HG03135 (cell line): ENCODE measurements around the gene JPH3.
"Not testable (repeated sequence)": the region's sequence is repeated elsewhere in the genome, so short reads cannot be mapped to it uniquely, and the experiment has no call there.

Source experiments
- ATAC-seq: cut with Tn5 transposase; IDR thresholded peaks from one replicate; pipeline ENCODE4 v1.9.1; 2021; ENCODE audit warnings: mild to moderate bottlenecking, moderate library complexity; ENCODE audit not compliant: unreplicated experiment

The JPH3 gene

DNA sequence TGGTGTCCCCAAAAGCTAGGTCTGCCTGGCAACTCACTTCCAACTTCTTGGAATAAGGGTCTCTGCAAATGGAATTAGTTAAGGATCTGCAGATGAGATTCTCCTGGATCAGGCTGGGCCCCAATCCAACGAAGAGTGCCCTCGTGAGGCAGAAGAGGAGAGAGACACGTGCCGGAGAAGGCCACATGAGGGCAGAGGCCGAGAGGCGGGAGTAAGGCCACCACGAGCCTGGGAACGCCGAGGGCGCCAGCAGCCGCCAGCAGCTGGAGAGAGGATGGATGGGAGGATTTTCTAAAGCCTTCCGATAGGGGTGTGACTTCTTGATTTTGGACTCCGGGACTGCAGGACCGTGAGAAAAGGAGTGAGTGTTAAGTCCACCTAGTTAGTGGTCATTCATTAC is 76.3 kb downstream of the JPH3 start:
- no peak for ATAC-seq

DNA sequence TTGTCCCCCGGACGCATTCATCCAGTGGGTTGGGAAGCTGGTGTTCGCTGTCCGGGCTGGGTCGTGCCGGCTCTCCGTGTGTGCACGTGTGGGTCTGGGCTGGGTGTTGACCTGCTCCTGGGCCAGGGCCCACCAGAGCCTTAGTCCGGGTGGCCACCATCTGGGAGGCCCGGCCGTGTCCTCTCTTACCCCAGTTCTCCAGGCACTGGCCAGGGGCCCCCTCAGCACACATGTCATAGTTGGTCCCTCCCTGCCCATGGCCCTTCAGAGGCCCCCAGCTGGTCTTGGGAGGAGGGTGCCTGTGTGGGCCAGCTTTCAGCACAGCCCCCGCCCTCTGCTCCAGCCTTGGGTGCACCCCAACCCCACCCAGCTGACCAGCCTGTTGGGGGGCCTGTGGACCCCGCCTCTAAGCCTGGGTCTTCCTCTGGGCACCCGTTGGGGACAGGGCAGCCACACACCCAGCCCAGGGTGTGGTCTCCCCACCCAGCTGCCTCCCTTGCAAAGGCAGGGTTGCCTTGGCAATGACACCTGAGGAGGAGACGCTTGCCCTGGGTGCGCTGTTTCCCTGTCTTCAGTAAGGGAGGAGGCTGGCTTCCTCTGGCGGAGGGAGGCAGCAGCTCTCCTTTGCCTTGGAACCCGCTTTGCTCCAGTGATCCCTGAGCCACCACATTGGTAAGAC is 77.4 kb downstream of the JPH3 start:
- ATAC-seq = no peak

DNA sequence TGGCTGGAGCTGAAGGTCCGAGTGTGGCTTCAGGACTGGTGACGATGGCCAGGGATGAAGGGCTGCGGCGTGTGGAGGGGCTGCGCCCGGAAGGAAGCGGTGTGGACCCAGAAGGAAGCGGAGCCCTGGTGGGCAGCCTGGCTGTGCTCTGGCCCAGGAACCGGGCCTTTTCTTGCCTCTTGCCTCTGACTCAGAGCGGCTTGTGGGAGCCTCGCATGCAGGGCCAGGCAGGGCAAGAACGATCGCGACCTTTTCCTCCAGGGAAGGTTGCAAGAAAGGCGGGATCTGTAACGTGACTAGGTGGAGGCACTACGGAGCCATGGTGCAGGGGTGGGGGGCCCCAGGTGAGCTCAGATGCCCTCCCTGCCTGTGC is 78.0 kb downstream of the JPH3 start:
- ATAC-seq = no peak

DNA sequence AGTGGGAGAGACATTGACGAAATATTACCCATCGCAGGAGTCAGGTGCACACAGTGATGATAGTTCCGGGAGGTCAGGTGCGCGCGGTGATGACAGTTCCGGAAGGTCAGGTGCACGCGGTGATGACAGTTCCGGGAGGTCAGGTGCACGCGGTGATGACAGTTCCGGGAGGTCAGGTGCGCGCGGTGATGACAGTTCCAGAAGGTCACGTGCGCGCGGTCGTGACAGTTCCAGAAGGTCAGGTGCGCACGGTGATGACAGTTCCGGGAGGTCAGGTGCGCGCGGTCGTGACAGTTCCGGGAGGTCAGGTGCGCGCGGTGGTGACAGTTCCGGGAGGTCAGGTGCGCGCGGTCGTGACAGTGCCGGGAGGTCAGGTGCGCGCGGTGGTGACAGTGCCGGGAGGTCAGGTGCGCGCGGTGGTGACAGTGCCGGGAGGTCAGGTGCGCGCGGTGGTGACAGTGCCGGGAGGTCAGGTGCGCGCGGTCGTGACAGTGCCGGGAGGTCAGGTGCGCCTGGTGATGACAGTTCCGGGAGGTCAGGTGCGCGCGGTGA is 78.8 kb downstream of the JPH3 start:
- ATAC-seq = not testable (repeated sequence)

DNA sequence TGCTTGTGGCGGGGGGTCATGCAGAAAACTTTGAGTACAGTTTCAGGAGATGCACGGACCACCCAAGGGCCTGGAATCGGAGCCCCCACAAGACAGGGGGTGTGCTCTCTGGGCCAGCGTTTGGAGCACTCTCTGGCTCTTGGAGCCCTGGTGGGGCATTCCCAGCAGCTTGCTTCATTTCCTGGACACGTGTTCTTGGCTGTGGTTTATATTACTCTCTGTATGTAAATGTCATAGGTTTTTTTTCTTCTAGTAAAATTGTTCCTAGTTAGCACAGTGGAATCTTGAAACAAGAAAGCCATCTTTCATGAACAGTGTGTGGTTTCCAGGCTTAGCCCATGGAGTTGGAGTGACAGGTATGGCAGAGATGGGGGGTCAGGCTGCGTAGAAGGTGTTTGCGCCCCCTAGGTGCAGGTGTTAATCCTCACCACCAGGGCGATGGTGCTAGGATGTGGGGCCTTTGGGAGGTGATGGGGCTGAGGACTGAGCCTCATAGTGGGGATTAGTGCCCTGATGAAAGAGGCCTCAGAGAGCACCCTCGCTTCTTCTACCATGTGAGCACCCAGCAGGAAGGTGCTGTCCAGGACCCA is 79.8 kb downstream of the JPH3 start:
- ATAC-seq = no peak

DNA sequence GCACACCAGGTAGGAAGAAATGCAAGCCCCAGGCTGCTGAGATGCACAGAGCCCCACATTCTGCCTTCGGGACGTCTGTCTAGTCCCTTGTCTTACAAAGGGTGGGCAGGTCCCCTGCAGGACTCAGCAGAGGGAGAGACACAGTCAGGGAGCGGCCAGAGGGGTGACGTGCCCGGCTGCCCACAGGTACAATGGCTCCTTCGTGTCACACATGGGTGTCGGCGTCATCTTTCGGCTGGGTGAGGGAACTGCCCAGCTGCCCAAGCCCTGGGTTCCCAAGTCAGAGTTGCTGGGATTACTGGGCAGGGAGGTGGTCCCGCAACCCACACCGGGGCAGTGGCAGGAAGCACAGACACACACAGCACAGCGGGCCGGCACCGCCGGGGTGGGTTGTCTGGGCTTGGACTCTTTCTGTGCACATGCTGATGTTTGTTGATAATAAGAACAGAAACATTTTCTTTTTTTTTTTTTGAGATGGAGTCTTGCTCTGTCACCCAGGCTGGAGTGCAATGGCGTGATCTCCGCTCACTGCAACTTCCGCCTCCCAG is 80.6 kb downstream of the JPH3 start:
- no peak for ATAC-seq

DNA sequence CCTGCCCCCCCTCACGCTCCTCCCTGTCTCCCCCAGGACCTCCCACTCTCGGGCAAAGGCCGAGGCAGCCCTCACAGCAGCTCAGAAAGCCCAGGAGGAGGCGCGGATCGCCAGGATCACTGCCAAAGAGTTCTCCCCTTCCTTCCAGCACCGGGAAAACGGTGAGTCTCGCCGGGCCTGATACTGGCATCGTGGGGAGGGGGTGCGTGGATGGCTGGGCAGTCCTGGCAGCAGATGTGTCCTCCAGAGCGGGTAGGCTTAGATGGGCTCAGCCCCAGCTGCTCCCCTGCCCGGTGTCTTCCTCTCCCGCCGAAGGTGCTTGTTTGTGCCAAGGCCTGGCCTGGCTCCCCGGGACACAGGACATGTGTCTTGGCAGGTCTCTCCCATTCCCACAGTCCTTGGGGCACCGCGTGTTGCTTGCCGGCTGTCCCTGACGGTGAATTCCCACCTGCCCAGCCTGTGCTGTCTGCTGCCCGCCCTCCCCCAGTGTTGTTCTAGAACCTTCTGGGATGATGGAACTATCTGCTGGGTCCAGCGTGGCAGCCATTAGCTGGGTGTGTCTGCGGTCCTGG is 81.9 kb downstream of the JPH3 start:
- ATAC-seq = no peak

DNA sequence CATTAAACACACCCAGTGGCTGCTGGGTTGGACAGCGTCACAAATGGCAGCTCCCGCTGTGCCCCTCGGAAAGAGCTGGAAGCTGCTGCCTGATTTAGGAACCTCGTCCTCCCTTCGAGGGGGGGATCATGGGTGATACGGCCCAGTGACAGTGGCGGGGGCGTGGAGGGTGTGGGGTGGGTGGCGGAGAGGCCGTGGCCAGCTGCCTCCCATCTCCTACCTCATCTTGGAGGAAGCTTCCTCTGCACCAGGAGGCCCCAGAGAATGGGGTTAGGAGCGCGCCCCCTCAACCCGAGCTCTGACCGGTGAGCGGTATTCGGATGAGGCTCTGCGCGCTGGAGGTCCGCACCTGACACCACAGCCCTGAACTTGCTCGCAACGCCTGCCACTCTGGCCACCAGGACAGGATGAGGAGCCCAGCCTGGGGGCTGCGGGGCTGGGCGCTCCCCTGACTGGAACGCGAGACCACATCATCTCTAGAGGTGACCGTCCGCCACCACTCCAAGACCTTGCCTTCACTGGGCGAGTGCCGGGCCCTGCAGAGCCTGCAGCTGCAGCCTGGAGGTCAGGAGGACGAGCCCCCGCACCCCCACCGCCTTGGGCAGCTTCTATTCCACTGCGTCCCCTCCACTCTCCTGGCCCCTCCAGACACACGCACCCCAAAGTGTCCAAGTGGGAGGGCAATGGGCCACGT is 82.5 kb downstream of the JPH3 start:
- no peak for ATAC-seq

DNA sequence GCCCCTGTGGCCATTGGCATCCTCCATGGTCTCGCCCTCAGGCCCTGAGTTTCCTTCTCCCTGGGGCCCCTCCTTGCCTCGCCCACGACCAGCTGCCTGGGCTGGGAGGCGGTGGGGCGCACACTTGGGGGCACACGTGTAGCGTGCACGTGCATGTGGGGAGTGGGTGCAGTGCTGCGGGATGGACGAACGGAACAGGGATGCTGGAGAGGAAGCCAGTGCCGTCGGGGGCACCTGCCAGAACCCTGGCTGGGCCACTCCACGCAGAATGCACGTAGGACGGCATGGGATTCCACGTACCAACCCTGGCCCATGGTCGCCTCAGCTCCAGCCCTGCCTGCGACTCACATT is 83.1 kb downstream of the JPH3 start:
- no peak for ATAC-seq

DNA sequence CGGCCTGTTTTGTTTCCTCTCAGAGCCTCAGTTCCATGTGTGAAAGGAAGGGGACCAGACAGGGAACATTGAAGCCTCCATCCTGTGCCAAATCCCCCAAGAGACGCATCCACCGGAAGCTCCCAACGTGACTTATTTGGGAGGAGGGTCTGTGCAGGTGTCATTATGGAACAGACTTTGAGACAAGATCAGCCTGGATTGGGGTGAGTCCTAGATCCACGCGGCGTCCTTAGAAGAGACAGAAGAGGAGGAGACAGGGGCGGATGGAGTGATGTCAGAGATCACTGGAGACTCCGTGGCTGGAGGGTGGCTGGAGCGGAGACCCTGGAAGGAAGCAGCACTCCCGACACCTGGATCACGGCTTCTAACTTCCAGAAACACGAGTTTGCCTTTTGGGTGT is 83.5 kb downstream of the JPH3 start:
- ATAC-seq = no peak

DNA sequence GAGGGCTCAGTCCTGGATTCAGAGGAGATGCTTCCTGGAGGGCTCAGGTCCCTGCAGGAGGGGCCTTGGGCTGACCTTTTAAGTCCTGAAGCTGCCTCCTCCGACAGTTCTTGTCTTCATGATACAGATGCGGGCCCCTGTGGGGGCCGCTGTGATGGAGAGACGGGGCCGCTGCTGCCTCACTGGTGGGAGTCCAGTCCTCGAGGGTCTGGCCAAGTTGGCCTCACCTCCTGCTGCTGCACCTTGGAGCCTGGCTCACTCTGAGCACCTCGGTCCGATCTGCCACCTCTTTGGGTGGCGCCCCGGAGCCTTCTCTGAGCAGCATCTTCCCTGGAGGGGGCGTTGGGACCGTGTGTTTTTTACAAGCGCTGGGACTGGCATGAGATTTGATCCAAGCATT is 84.4 kb downstream of the JPH3 start:
- ATAC-seq = no peak

DNA sequence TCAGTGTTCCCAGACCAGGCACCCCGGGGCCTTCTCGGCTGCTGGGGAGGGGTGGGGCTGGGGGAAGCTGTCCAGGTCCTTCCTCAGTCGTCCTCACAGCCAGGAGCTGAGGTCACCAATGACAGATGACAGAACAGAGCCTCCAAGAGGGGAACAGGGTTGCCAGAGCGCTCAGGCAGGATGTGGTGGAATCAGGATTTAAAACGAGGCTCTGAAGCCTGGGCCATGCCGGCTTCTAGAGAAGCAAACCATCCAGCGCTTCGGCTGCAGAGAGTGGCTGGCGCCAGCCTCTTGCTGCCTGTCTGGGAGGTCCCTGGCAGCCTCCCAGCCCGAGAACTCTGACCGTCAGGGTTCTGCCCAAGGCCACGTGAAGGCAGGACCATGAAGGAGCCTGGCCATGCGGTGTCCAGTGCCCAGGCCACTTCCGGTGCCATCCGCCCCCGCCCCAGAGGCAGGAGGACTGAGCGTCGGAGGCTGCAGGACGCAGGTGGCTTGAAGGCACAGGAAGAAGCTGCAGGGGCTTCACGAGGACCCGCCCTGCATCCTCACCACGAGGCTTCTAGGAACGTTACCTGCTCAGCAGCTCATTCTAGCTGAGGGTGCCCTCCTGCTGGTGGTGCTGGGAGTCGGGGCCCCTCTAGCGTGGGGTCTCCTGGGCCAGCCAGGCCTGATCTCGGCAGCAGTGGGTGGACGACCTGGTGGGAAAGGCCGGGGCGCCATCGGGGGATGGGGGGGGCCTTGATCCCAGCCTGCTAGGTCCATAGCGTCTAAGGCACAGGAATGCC is 85.0 kb downstream of the JPH3 start:
- no peak for ATAC-seq

DNA sequence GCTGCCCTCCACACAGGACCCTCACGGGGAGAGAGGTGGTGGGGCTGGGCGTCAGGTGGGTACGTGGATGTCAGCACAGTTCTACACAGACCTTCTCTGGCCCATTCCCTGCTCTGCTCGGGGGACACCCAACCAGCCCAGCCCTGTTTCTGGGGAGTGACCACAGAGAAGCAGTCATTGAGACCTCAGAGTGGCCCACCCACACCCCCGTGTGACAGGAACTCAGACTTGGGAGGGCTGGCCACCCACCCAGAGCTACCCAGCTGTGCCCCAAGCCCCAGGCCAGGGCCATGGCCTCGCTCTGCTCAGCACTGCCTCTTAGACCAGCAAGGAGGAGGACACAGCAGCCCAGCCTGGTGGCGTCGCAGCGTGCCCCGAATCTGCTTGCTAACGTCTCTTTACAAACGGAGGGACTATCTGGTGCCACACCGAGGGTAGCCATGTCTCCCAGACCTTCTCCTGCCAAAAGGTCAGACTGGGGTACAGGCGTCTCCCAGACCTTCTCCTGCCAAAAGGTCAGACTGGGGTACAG is 85.8 kb downstream of the JPH3 start:
- no peak for ATAC-seq

DNA sequence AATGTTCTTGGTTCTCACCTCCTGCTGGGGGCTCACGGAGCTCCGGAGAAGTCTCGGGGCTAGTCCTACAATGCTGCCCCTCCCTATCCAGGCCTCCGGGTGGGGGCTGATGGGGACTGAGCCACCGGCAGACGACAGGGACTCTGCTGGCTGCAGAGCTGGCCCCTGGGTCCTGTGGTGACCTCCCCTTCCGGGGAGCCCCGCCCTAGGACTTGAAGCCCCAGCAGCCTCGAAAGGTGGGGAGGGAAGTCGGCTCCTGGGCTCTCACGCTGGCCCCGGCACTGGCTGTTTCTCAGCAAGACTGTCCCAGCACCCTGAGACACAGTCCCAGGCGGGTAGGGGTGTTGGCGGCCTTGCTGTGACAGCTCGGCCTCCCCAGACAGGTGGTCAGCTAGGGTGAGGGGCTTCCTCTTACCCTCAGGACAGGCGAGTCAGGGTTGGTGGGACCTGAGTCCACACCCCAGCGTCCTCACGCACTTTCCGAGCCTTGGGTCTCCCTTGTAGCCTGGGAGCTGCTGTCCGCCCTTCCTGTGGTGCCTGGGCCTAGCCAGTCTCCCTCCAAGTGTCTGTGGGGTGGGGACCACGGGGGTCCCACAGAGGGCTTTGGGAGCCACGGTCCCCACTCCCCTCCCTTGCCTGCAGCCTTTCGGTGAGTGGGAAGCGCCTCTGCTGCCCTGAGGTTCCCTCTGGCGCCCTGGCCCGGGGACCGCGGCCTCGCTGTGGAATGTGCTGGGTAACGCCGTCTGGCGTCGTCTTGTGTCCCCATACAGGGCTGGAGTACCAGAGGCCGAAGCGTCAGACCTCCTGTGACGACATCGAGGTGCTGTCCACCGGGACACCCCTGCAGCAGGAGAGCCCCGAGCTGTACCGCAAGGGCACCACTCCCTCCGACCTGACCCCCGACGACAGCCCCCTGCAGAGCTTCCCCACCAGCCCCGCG is 86.8 kb downstream of the JPH3 start:
- no peak for ATAC-seq

DNA sequence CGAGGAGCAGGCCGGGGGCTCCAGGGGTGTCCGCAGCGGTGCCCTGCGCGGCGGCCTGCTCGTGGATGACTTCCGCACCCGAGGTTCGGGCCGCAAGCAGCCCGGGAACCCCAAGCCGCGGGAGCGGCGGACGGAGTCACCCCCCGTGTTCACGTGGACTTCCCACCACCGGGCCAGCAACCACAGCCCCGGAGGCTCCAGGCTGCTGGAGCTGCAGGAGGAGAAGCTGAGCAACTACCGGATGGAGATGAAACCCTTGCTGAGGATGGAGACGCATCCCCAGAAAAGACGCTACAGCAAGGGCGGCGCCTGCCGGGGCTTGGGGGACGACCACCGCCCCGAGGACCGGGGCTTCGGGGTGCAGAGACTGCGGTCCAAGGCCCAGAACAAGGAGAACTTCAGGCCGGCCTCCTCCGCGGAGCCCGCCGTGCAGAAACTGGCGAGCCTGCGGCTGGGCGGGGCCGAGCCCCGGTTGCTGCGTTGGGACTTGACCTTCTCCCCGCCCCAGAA is 87.7 kb downstream of the JPH3 start:
- no peak for ATAC-seq

DNA sequence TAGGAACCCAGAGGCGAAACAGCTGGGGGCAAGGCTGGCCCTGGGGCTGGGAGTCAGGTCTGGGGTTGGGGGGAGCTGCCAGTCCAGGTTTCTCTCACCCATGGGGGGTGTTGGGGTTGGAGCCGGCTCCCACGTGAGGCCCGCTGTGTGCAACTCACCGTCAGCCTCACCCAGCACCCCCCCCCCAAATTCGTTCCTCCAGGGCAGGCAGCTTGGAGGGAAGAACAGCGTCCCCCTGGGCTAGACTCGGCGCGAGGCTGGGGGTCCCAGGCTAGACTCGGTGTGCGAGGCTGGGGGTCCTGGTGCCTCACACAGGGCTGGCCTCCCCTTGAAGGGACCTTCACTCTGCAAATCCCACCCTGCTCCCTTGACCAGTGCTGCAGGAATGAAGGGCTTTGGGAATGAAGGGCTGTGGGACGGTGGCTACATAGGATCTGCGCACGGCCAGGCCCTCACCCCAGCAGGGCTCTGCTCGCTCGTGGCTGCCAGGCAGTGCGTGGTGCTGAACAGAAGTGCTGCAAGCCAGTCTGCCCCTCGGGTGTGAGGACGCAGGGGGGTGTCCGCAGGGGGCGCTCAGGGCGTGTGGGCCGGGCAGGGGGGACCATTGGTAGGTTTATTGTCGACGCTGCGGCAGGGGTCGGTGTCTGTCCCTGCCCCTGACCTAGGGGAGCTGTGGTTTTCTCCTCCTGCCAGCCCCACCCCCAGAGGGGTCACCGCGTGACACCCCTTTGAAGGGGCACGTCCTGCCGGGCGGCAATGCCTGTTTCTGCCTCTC is 88.8 kb downstream of the JPH3 start:
- ATAC-seq = no peak

DNA sequence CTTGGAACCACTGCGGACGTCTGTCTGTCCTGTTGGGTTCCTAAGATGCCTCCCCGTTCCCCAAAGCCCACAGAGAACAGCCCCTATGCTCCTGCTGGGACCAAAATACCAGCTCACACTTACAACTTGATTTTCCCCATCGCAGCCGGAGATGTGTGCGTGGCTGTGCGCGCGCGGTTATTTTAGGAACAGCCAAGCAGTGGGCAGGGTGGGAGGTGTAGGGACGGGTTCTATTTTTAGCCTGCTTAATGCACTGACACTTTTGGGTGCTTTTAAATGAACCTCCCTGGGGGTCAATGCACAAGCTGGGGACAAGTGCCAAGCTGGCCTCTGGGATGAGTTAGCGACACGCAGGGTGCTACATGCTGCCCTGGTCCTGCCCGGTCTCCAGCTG is 89.4 kb downstream of the JPH3 start:
- no peak for ATAC-seq

DNA sequence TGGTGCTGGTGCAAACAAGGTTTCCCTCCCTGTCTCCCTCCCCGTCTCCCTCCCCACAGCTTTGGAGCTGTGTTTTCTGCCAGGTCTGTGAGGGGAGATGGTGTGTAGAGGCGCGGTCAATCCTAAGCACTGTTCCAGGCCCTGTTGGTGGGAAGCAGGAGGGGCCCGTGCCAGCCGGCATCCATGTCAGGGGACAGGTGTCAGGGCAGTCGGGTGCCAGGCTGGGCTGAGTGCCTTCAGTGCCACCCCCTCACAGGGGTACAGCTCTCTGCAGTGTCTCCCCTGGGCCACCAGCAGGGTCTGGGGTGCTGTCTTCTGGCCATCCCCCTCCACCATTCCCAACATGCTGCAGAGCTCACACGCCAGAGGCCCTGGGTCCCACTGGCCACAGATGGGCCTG is 89.9 kb downstream of the JPH3 start:
- ATAC-seq = no peak

DNA sequence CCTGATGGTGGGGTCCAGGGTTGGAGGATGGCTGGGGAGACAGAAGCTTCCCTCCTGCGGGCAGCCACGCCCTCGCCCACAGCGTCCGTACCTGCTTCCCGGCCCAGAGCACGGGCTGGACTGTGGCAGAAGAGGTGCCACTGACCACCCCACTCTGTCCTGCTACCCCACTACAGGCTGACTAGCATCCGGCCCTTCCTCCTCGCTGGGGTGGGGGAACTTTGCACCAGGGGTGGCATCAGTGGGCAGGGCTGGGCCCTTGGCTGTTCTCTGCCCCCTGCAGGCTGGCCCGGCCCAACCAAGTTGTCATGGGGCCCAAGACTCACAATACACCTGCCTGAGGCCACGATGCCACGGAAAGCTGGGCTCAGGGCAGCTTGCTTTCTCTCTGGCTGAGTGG is 90.4 kb downstream of the JPH3 start:
- ATAC-seq = no peak
